ENCODE results near the gene GLP1R. TPM values are rescaled to one million over a fixed set of nuclear protein-coding genes. Genes with fewer than 3 reads are reported as not detected.

GLP1R gene
- total RNA-seq, 2 donors from 2014 or later, result 5.7 to 6.9 TPM

GRCh38 chr6:39061588-39061987, 13.0 kb downstream of the GLP1R start:
- Histone ChIP-seq H3K36me3 (replicated peaks in 1 of 2; ENCODE audit: insufficient read depth in 1 of 2, low read depth in 2 of 2) (peaks cover 0 to 3% of the 10 kb centered on the region in 2 donors), H3K27me3 (no peaks in the 10 kb centered on the region), H3K4me1 (no peaks in the 10 kb centered on the region), H3K4me3 (no peak overlapping the region), H3K27ac (no peak overlapping the region), H3K9me3 (no peaks in the 10 kb centered on the region)
- no peak for ATAC-seq
- TF ChIP-seq CTCF (IDR thresholded peaks at IDR 0.05), result no peak
- TF ChIP-seq POLR2A (IDR thresholded peaks at IDR 0.05), result no peak
- WGBS, 2 donors, result 79 to 100% methylated on average over 2 to 3 of the region's 3 CpGs
- intact Hi-C loops (cut with DNase I), result no loop called here
- no peak for DNase-seq

GRCh38 chr6:39062014-39062740, 13.6 kb downstream of the GLP1R start:
- intact Hi-C loops (cut with DNase I), result no loop called here
- H3K4me1 ChIP-seq, result no peaks in the 10 kb centered on the region
- TF ChIP-seq POLR2A (IDR thresholded peaks at IDR 0.05) (no peak), CTCF (IDR thresholded peaks at IDR 0.05) (no peak)
- H3K27ac ChIP-seq, result no peak overlapping the region
- ATAC-seq (no peak), DNase-seq (no peak)
- no peak overlapping the region for H3K4me3 ChIP-seq
- WGBS, 2 donors, result 73 to 92% methylated on average over 4 to 10 of the region's 10 CpGs
- H3K27me3 ChIP-seq, result no peaks in the 10 kb centered on the region
- H3K9me3 ChIP-seq, result no peaks in the 10 kb centered on the region
- H3K36me3 ChIP-seq (replicated peaks in 1 of 2; ENCODE audit: insufficient read depth in 1 of 2, low read depth in 2 of 2), result peaks cover 0 to 3% of the 10 kb centered on the region in 2 donors

GRCh38 chr6:39063526-39063925, 14.9 kb downstream of the GLP1R start:
- Histone ChIP-seq H3K27me3 (no peaks in the 10 kb centered on the region), H3K9me3 (no peaks in the 10 kb centered on the region), H3K36me3 (replicated peaks in 1 of 2; ENCODE audit: insufficient read depth in 1 of 2, low read depth in 2 of 2) (peaks cover 0 to 3% of the 10 kb centered on the region in 2 donors), H3K4me3 (no peak overlapping the region), H3K27ac (no peak overlapping the region), H3K4me1 (no peaks in the 10 kb centered on the region)
- ATAC-seq, result no peak
- DNase-seq, result no peak
- TF ChIP-seq CTCF (IDR thresholded peaks at IDR 0.05) (no peak), POLR2A (IDR thresholded peaks at IDR 0.05) (no peak)
- 62 to 77% methylated on average over 1 of the region's 1 CpG for WGBS, 2 donors
- intact Hi-C loops (cut with DNase I), result no loop called here

- Histone ChIP-seq H3K4me1 (no peaks in the 10 kb centered on the region), H3K9me3 (no peaks in the 10 kb centered on the region), H3K27ac (no peak overlapping the region), H3K36me3 (replicated peaks in 1 of 2; ENCODE audit: insufficient read depth in 1 of 2, low read depth in 2 of 2) (no peaks in the 10 kb centered on the region), H3K4me3 (no peak overlapping the region), H3K27me3 (no peaks in the 10 kb centered on the region)
- ATAC-seq (no peak), DNase-seq (no peak)
- WGBS, 2 donors, result 82 to 91% methylated on average over 8 of the region's 8 CpGs
- no peak for TF ChIP-seq CTCF (IDR thresholded peaks at IDR 0.05)
- TF ChIP-seq POLR2A (IDR thresholded peaks at IDR 0.05), result no peak
- intact Hi-C loops (cut with DNase I), result no loop called here
These were observed 17.0 kb downstream of the GLP1R start for GRCh38 chr6:39065561-39065960.

GRCh38 chr6:39068391-39068790, 19.8 kb downstream of the GLP1R start:
- no peaks in the 10 kb centered on the region for H3K36me3 ChIP-seq (replicated peaks in 1 of 2; ENCODE audit: insufficient read depth in 1 of 2, low read depth in 2 of 2)
- no peaks in the 10 kb centered on the region for H3K9me3 ChIP-seq
- no peak for ATAC-seq
- no peak overlapping the region for H3K4me3 ChIP-seq
- no peak overlapping the region for H3K27ac ChIP-seq
- TF ChIP-seq POLR2A (IDR thresholded peaks at IDR 0.05) (no peak), CTCF (IDR thresholded peaks at IDR 0.05) (no peak)
- WGBS, 2 donors, result 73 to 79% methylated on average over 7 of the region's 7 CpGs
- intact Hi-C loops (cut with DNase I), result no loop called here
- no peaks in the 10 kb centered on the region for H3K4me1 ChIP-seq
- no peak for DNase-seq
- H3K27me3 ChIP-seq, result no peaks in the 10 kb centered on the region
